BE2C (cell line): Measurements from ENCODE around the gene TEX19.
"Not testable (repeated sequence)": the region's sequence is repeated elsewhere in the genome, so short reads cannot be mapped to it uniquely, and the experiment has no call there.

Experiments
- DNase-seq: peaks from one replicate; pipeline ENCODE4 v3.0.0-alpha.2; 2020
- H3K27me3 ChIP-seq: fragments of 250-450 bp; sonication (Bioruptor Pico); 2 replicates; pipeline ENCODE4 v1.5.1; 2020; ENCODE audit warnings: mild to moderate bottlenecking
- H3K36me3 ChIP-seq: fragments of 250-450 bp; sonication (Bioruptor Pico); 2 replicates; pipeline ENCODE4 v1.5.1; 2020; ENCODE audit warnings: mild to moderate bottlenecking
- H3K4me1 ChIP-seq: fragments of 250-450 bp; sonication (Bioruptor Pico); 2 replicates; pipeline ENCODE4 v1.5.1; 2020
- H3K4me3 ChIP-seq: 2 replicates; pipeline ENCODE4 v1.5.1; 2011; ENCODE audit warnings: low read depth, low read length
- H3K9me3 ChIP-seq: fragments of 250-450 bp; sonication (Bioruptor Pico); 2 replicates; pipeline ENCODE4 v1.5.1; 2020
- TF ChIP-seq, protein P1 (sequence below): IDR thresholded peaks from 2 replicates; pipeline ENCODE4 v1.5.1; 2012; ENCODE audit warnings: mild to moderate bottlenecking, low read depth, low read length

TEX19 gene

DNA sequence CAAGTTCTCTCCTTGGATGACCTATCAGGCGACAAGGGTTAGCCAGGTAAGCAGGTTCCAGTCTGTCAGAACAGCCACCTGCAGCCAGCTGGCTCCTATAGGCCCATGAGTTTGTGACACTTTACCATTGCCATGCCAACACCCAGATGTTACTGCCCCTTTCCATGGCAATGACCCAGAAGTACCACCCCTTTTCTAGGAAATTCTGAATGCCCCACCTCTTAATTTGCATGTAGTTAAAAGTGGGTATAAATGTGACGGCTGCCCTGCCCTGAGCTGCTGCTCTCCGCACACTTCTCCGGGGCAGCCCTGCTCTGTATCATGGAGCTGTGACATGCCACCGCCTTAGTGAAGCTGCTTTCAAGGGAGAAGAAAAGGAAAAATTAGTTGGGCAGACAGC, 15.5 kb upstream of the TEX19 start:
- H3K4me1 ChIP-seq: no peaks in the 10 kb centered on the region
- DNase-seq: no peak
- no peak overlapping the region for H3K4me3 ChIP-seq
- TF ChIP-seq, protein P1, sequence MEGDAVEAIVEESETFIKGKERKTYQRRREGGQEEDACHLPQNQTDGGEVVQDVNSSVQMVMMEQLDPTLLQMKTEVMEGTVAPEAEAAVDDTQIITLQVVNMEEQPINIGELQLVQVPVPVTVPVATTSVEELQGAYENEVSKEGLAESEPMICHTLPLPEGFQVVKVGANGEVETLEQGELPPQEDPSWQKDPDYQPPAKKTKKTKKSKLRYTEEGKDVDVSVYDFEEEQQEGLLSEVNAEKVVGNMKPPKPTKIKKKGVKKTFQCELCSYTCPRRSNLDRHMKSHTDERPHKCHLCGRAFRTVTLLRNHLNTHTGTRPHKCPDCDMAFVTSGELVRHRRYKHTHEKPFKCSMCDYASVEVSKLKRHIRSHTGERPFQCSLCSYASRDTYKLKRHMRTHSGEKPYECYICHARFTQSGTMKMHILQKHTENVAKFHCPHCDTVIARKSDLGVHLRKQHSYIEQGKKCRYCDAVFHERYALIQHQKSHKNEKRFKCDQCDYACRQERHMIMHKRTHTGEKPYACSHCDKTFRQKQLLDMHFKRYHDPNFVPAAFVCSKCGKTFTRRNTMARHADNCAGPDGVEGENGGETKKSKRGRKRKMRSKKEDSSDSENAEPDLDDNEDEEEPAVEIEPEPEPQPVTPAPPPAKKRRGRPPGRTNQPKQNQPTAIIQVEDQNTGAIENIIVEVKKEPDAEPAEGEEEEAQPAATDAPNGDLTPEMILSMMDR: no peak
- no peaks in the 10 kb centered on the region for H3K27me3 ChIP-seq
- no peaks in the 10 kb centered on the region for H3K36me3 ChIP-seq
- no peaks in the 10 kb centered on the region for H3K9me3 ChIP-seq

DNA sequence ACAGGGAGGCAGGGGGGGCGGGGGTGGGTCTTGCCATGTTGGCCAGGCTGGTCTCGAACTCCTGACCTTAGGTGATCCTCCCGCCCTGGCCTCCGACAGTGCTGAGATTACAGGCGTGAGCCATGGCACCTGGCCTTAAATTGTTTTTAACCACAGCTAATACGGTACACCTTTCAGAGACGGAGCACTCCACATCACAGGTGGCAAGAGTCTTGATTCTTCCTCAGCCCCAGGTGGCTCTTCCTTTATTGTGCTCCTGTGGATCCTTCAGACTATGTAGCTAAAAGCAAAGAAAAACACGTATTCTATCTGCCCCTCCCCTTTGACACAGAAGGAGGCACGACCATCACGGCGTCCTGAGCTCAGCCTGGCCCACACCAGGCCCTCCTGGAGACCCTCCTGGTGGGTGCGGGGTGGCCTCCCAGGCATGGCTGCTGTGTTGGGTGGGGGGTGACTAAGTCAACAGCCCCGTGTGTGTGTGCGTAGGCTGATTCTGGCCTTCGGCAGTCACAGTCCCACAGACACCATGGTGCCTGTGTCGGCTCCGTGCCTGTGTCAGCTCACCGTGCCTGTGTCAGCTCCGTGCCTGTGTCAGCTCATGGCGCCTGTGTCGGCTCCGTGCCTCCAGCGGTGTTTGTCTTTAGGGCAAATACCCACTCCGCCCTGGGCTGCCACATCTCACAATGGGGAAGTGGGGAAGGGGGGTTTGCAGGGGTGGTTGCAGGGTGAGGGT, 14.7 kb upstream of the TEX19 start:
- Histone ChIP-seq H3K4me3 (no peak overlapping the region), H3K9me3 (no peaks in the 10 kb centered on the region), H3K36me3 (no peaks in the 10 kb centered on the region), H3K4me1 (no peaks in the 10 kb centered on the region), H3K27me3 (no peaks in the 10 kb centered on the region)
- TF ChIP-seq, protein P1: no peak
- no peak for DNase-seq

DNA sequence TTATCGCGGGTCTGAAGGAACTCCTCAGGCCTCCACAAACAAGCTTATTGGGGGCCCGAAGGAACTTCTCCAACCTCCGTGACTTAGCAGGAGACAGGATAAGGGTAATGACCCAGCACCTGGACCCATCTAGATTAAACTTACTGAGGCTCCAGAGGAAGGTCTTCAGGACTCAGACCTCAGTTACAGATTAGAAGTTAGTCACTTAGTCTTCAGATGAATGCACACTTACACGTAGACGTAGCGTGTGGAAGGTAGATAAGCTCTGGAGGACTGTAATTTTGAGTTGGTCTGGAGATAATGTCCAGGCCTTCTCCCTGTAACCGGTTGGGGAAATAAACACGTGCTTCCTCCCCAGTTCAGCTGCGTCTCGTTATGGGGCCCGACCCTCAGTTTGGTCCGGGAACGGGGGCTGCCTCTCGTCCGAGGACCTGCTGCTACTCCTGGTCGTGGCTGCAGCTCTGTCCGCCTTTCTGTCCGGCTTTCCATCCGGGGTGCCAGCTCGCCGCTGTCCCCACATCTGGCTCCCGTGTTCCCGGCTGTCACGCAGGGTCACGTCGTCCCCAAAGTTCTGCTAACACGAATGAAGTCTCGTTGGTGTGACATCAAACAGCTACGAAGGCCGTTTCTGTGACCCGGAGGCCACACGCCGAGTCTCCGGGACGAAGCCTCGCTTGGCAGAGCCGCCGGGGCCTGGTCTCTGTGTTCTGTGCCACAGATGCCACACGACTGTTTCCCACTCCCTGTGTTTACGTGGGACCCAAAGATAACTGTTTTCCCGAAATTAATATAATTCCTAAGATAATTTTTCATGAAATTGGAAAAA, 13.7 kb upstream of the TEX19 start:
- Histone ChIP-seq H3K36me3 (no peaks in the 10 kb centered on the region), H3K4me3 (no peak overlapping the region), H3K4me1 (no peaks in the 10 kb centered on the region), H3K9me3 (no peaks in the 10 kb centered on the region), H3K27me3 (no peaks in the 10 kb centered on the region)
- TF ChIP-seq, protein P1: no peak
- DNase-seq: no peak

DNA sequence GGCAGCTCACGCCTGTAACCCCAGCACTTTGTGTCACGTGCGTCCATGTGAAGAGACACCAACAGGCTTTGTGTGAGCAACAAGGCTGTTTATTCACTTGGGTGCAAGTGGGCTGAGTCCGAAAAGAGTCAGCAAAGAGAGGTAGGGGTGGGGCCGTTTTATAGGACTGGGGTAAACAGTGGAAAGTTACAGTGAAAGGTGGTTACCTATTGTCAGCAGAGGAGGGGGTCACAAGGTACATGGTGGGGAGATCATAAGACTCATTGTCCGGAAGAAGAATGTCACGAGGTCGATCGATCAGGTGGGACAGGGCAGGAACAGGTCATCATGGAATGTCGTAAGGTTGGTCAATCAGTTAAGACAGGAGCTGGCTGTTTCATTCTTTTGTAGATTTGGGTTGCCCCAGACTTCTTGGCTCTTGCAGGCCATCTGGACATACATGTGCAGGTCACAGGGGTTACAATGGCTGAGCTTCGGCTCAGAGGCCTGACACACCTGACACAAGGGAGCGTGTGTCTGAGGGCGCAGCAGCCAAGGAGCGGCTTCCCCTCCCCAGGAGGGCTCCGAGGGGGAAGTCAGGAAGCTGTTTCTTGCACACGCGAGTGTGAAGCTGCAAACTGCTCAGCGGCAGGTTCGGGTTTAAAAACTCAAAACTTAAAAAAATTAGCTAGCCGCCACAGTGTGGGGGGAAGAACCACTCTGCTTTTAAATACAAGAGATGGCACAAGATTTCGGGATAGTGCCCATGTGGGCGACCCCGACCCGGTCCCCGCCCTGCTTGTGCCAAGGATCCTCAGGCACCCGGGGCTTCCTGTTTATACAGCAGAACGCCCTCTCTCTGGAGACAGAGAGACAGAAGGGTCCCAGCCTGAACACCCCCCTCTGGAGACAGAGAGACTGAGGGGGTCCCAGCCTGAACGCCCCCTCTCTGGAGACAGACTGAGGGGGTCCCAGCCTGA, 12.4 kb upstream of the TEX19 start:
- Histone ChIP-seq H3K36me3 (no peaks in the 10 kb centered on the region), H3K9me3 (no peaks in the 10 kb centered on the region), H3K27me3 (no peaks in the 10 kb centered on the region), H3K4me3 (no peak overlapping the region), H3K4me1 (peaks cover 2% of the 10 kb centered on the region; the same call in 1 of the 2 replicates)
- DNase-seq: no peak
- TF ChIP-seq, protein P1: no peak

DNA sequence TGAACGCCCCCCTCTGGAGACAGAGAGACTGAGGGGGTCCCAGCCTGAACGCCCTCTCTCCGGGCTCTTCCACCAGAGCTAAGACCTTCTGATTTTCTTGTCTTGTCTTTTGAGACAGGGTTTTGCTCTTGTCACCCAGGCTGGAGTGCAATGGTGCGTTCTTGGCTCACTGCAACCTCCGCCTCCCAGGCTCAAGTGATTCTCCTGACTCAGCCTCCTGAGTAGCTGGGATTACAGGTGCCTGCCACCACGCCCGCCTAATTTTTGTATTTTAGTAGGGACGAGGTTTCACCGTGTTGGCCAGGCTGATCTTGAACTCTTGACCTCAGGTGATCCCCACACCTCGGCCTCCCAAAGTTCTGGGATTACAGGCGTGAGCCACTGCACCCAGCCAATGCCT, 11.1 kb upstream of the TEX19 start:
- H3K4me1 ChIP-seq, H3K36me3 ChIP-seq, H3K9me3 ChIP-seq, H3K4me3 ChIP-seq, DNase-seq, H3K27me3 ChIP-seq: not testable (repeated sequence)

DNA sequence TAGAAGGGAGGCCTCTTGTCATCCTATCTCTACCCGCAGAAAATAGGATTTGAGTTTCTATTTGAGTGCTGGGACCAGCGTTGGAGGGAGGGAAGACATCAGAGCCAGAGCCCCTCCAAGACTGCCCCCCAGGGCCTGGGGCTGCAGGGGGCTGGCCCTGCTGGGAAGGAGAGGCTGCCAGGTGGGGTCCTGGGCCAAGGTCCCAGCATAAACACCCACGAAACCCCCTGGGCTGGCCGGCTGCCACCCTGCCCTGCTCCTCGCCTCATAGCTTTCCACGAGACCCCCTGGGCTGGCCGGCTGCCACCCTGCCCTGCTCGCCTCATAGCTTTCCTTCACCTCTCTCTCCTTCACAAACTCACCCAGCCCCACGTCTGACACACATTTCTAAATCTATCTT, 10.6 kb upstream of the TEX19 start:
- Histone ChIP-seq H3K9me3 (no peaks in the 10 kb centered on the region), H3K36me3 (no peaks in the 10 kb centered on the region), H3K4me3 (no peak overlapping the region), H3K27me3 (no peaks in the 10 kb centered on the region), H3K4me1 (peaks cover 6% of the 10 kb centered on the region)
- DNase-seq: no peak
- TF ChIP-seq, protein P1: no peak
